Cerebellar cortex (tissue), 1 donor: Measurements from ENCODE around the gene ACTG2.
"Not testable (repeated sequence)": the region's sequence is repeated elsewhere in the genome, so short reads cannot be mapped to it uniquely, and the experiment has no call there.

Experiments used
- DNase-seq: peaks from one replicate; pipeline ENCODE4 v3.0.0-alpha.2; 2015; ENCODE audit warnings: low spot score

ACTG2 gene

DNA sequence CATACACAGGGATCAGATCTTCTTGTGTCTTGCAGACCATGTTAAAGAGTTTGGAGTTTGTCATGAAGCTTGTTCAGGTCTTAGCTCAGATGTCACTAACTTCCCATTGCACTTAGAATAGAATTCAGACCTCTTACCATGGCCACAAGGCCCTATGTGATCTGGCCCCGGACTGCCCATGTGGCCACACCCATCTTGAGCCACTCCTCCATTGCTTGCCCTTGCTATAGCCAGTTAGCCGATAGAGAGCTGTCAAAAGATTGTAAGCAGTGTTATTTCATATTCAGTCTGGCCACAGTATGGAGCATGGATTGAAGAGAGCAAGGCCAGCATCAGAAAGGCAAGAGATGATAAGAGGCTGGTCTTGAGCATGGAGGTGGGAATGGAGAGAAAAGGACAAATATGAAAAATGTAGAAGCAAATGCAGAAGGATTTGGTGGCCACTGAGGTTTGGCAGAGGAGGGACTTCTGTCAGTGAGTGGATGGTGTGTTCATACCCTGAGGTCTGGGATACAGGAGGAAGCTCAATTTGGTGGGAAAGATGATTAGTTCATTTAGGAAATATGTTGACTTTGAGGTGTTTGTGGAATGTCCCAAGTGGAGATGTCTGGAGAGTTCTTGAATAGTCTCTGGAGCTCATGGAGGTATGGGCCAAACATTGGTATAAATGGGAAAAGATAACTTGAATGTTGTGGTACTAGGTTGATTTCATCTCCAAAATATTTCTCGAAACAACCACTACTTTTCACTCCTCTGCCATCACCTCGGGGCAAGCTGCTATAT, 44.5 kb downstream of the ACTG2 start:
- no peak for DNase-seq

DNA sequence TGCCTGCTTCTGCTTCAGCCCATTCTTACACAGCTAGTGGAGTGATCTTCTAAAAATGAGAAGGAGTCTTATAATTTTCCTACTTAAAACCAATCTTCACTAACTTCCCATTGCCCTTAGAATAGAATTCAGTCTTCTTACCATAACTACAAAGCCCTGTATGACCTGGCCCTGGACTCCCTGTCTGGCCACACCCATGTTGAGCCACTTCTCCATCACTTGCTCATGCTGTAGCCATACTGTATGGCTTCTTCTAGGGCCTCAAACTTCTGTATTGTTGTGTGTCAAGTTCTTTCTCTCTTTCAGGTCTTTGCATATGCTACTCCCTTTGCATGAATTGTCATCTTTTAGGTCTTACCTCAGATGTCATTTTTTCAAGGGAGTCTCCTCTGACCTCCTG, 45.1 kb downstream of the ACTG2 start:
- no peak for DNase-seq

DNA sequence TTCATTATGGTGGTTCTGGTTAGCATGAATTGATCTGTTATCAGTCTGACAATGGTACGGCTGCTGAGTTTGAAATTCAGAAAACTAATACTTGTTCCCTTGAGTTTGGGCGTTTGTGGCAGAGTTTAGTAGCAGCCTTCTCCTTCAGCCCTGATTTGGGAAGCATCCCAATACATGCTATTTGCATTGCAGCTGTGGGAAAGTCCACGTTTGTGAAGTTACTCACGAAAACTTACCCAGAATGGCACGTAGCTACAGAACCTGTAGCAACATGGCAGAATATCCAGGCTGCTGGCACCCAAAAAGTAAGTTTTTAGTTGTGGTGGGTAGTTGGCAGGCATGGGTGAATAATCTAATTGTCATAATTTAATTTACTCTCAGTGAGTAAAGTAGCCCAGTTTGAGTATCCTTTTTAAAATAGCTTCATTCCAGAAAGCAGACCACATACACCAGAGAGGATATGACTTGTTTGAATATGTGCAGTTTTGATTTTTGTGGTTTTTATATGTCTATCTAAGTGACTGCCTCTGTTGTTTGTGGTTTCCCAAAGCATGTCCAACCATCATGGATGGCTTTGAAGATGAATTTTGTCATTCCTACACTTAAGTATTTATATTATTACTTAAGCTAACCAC, 46.0 kb downstream of the ACTG2 start:
- DNase-seq: no peak

DNA sequence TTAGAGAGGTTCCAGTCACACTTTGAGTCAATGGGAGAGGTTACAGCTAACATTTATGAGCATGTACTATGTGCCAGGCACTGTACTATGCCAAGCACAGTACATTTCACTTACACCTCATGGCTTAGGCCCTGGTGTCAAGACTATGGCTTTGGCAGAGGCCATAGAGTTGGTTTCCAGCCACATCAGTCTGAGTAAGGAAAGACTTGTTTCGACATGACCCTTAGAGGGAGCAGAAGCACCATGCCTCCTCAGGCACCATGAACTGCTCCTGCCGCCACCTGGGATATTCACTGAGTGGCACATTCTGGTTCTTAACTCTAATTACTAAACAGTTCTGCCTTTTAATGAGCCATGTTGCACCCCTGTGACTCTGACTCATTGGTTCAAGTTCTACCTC, 46.6 kb downstream of the ACTG2 start:
- DNase-seq: peak; percentile 30

DNA sequence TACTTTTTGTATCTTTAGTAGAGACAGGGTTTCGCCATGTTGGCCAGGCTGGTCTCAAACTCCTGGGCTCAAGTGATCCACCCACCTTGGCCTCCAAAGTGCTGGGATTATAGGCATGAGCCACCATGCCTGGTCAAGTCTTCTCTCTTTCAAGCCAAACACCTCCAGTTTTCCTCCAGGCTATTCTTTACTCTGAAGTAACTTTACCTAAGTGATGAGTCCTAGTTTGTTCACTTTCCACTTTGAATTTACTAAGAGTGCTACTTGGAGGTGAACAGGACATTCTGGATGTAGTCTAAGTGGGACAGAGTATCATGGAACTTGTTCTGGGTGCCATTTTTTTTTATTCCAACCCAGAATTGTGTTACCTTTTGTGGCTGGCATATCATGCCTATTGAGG, 47.3 kb downstream of the ACTG2 start:
- DNase-seq: not testable (repeated sequence)

DNA sequence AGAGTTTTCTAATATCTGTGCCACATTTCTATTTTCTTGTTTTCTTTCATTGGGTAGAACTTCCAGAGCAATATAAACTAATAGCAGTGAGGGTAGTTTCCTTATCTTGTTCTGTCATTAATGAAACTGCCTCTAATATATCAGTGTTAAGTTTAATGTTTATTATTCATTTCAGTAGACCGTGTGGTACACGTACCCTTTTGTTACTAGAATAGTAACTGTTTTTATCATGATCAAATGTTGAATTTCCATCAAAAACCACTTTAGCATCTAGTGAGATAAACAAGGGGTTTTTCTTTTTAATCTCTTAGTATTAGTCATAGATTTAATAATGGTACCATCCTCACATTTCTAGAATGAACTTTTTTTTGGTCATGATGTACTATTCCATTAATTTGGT, 49.9 kb downstream of the ACTG2 start:
- no peak for DNase-seq

DNA sequence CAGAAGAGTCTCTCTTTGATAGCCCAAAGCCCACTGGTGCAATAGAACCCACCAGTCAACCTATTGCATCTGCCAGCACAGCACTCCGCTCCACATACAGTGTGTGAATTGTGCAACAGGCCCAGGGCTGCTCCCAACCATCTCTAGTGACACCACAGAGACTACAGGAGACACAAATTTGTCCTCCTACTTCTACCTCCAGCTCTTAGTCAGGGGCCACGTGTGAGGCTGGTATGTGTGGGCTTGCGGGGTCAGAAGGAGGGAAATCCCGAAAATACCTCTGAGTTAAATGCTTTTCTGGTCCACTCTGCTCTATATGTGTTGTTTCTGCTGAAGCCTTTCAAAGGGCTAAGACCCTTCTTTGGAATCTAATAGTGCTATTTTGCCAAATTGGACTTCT, 51.9 kb downstream of the ACTG2 start:
- no peak for DNase-seq

DNA sequence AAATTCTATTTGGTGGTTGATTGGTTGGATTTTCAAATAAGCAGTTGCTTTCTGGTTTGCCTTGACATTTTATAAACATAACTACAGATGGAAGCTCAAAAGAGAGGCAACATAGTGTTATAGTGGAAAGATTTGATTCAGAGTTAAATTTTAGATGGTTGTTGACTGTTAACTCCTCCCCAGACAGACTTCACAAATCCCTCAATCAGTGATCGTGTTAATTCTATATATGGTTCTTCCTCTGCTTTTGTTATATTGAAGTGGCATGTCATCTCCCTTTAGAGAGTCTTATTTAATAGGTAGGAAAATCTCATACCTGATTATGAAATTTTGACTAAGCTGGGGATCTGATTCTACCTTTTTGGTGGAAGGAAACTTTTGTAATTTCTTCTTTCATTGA, 53.4 kb downstream of the ACTG2 start:
- DNase-seq: no peak

DNA sequence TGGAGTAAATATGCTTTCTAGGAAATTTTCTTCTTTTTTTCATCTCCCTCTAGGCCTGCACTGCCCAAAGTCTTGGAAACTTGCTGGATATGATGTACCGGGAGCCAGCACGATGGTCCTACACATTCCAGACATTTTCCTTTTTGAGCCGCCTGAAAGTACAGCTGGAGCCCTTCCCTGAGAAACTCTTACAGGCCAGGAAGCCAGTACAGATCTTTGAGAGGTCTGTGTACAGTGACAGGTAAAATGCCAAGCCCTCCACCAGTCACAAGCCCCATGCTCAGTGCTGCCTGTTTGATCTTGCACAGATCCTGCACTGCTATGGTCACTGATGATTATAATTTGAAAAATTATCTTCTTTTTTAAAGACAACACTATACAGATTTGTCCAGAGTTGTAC, 53.9 kb downstream of the ACTG2 start:
- DNase-seq: no peak

DNA sequence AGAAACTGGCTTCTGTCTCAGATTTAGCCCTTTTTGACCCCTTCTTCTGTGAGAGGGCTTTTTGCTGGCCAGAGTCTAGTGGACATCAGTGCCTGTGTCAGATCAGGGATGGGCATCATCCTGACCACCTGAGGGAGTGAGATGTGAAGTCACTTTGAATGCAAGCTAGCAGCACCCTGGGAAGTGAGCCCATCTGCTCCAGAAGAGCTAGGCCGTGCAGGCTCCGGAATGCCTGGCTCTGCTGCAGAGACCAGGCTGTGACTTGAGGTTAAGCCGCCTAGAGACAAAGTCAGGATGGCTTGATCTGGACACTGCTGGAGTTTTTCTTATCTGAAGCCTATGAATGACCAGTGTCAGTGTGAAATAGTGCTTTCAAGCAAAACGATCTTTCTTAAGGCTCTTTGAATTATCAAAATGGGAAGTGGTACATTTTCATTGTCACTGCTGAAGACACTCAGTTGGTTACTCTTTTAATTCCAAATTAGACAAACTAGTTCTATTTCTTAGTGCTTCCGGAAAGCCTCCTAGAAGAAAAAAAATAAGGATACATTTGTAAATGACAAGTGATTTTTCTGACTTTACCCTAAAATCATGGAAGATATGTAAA, 54.7 kb downstream of the ACTG2 start:
- peak; percentile 84 for DNase-seq

DNA sequence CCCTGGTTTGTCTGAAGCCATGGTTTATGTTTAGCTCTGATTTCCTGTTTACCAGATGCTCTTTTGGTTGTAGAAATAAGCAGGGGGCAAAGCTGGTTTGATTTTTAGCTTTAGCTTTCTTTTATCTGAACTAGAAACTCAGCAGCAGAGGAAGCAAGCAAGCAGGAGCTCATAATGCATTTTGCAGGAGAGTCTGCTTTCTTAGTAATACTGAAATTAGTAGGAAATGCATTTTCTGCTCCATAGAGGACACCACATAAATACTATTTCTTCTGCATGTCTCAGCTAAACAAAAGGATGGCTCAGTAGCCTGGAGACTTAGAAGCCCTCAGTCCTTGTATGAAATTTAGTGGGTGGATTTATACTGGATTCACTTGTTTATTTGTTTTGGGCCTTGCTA, 57.0 kb downstream of the ACTG2 start:
- no peak for DNase-seq

DNA sequence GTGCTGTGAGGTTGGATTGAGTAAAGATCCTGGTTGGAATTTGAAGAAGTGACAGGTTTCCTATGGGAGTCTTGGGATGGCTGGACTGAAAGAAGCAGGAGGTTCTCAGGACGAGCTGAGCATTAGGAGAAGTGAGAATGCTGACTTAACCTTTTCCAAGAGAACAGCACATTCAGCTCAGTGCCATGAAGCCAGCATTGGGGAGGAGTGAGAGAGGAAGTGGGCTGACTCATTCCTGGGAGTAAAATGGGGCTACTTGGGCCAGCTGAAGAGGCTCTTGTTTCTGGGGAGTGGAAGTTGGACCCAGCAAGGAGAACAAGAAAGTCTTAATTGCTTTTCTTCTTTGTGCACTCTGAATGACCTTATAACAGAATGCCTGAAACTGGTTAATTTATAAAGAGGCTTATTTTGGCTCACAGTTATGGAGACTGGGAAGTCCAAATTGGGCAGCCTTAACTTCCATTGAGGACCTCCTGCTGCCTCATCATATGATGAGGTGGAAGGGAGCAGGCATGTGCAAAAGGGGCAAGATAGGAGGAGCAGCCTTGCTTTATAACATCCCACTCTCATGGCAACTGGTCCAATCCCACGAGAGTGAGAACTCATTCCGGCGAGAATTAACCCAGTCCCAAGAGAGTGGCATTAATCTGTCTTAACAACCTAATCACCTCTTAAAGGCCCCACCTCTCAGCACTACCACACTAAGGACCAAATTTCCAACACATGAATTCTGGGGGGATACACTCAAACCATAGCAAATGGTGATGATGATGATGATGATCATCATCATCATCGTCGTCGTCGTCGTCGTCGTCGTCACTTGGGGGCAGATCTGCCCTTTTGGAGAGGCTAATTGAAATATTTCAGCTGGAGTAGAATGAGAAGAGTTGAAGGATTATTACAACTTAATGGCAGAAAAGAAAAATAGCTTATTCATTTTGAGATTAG, 60.0 kb downstream of the ACTG2 start:
- no peak for DNase-seq

DNA sequence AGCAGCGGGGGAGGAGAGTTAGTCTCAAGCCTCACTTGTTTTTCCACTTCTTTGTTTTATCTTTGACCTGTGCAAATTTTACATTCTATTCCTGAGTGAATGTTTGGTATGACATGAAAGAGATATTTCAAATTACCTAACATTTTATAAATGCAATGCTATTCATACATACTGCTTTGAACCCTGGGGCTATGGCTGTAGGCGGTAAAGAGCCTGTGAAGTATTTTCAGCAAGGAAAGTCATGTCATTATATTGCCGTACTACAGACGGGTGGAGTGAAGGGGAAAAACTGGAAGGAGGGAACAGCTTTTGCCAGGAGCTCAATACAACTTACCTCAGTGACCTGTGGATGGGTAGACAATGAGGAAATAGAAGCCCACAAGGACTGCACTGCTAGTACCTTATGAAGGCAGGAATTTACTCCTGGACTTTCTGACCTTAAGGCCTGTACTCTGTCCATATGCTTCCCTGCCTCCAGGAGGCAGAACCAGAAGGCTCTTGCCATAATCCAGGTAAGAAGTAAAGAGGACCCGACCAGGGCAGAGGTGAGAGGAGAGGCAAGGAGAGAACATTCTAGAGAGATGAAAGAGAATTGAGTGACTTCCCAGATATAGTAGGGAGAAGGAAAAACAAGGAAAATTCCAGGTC, 63.5 kb downstream of the ACTG2 start:
- no peak for DNase-seq

DNA sequence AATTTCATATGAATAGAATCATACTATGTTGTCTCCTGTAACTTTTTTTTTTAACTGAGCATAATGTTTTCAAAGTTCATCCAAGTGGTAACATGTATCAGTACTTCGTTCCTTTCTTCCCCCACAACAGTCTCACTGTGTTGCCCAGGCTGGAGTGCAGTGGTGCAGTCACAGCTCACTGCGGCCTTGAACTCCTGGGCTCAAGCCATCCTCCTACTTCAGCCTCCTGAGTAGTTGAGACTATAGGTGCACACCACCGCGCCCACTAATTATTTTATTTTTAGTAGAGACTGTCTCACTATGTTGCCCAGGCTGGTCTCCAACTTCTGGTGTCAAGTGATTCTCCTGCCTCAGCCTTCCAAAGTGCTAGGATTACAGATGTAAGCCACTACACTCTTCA, 68.5 kb downstream of the ACTG2 start:
- DNase-seq: no peak

DNA sequence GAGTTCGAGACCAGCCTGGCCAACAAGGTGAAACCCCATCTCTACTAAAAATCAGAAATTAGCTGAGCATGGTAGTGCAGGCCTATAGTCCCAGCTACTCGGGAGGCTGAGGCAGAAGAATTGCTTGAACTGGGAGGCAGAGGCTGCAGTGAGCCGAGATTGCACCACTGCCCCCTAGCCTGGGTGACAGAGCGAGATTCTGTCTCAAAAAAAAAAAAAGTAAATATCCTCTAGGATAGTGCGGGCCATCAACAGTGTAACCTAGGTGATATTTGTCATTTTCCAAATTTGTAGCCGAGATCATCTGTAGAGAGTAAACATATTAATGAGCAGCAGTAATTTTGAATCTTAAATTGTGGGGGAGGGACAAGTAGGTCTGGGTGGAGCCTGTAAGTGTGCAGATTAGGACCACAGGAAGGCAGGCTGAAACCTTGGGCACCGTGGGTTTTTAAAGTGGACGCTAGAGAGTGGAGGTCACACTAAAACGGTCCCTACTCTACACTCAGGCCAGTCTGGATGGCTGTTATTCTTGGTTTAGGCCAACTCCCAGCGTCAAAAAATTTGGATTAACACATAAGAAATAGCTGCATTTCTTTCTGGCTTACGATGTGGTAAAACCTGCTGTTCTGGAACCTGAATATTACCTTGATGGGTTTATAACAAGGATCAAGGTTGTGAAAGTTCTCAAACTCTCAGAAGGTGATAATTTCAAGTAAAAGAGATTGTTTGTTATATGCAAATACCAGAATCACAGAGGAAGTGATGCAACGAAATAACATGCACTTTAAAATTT, 69.2 kb downstream of the ACTG2 start:
- no peak for DNase-seq

DNA sequence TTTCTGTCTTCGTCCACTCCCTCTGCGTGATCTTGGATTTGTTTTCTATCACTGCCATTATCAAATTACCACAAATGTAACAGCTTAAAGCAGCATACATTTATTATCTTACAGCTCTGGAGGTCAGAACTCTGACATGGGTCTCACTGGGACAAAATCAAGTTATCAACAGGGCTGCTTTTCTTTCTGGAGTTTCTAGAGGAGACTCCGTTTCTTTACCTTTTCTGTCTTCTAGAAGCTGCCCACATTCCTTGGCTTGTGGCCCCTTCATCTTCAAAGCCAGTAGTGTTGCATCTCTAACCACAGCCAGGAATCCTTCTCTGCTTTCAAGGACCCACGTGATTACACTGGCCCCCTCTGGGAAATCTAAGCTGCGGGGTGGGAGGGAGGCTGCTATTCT, 70.0 kb downstream of the ACTG2 start:
- DNase-seq: no peak

DNA sequence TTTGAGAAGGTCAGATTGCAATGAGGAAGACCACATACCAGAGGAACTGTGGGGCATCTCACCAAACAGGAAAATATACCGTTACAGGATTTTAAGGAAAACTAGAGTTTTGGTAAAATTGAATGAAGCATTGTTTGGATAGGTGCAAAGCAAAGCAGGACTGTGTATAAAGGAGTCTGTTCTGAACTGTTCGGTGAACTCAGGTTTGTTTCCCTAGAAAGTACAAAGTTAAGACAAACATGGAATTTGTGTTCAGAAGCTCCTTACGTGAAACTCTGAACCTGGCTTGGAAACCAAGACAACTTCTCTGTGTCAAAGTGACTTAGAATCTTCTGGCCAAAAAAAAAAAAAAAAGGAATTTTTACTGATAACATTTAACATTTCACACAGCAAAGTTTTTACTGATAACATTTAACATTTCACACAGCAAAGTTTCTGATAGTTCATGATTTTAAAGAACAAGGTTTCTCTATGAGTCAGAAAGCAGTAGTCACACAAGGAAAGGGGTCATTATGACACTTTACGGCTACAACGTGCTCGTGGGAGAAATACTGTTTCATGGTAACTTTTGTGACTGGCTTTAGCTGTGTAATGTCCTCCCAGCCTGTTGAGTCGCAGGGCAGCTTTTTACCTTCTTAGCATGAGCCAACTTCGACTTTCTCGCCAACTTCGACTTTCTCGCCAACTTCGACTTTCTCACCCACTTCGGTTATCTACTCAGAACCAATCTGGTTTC, 70.7 kb downstream of the ACTG2 start:
- no peak for DNase-seq

DNA sequence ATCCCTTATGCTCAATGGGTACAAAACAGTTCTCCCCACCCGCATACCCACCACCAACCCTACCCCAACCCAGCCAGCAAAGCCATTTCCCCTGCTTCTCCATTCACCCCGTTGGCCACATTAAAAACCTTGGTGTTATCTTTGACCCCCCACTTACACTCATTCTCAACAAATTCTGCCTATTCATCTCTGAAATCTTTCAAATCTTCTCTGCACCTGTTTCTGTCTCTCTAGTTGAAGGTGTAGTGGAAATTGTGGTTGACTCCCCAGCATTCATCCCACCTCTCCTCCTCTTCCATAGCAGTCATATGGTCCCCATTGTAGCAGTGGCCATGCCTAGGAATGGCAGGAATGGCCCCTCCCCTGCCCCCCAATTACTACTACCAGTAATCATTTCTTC, 71.4 kb downstream of the ACTG2 start:
- DNase-seq: no peak

DNA sequence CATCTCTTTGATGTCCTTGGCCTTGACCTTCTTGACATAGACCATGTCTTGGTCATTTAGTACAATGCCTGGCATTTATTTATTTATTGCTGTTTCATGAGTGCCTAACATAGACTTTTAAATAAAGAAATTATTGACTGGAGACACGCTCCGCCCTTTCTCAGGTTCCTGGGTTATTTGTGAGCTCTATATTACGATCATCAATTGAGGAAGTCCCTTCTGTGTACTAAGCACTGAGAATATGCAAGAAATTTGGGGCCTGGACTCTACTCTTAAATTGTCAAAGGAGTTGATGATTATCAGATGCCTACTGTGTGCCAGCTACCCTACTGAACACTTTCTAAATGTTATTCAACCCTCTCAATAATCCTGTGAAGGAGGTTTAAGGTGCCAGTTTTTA, 72.2 kb downstream of the ACTG2 start:
- DNase-seq: no peak

DNA sequence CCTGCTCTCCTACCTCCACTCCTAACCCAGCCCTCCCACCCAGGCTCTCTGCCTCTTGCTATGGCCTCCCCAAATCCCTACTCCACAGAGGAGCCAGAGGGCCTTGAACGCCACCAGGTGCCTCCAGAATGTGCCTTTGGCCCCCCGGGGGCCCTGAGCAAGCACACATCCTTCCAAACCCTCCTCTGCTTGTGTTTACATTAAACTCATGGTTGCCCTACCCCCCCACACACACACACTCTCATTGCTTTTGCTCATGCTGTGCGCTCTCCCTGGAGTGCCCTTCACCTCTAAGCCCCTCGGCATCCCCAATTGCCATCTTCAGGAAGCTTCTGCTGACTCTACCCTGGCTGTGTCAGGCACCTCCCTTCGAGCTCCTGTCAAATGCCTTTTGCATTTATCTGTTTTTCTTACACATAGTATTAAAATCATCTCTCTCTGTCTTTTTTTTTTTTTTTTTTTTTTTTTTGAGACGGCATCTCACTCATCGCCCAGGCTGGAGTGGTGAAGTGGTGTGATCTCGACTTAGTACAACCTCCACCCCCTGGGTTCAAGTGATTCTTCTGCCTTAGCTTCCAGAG, 75.6 kb downstream of the ACTG2 start:
- DNase-seq: no peak
